Measurements from ENCODE around the gene DHODH.

DHODH gene

GRCh38 chr16:72014675-72015074 is 6.1 kb downstream of the DHODH start:
- Histone ChIP-seq H3K36me3 (ENCODE audit: control insufficient read depth, insufficient read depth, low read length) (peaks cover 60% of the 10 kb centered on the region), H3K9me3 (ENCODE audit: control insufficient read depth, insufficient read depth, low read depth, low read length) (no peaks in the 10 kb centered on the region), H3K27me3 (ENCODE audit: control insufficient read depth, insufficient read depth, low read length) (no peaks in the 10 kb centered on the region), H3K27ac (ENCODE audit: low read depth, low read length) (no peak overlapping the region), H3K9ac (ENCODE audit: low read length) (no peak overlapping the region), H3K4me1 (ENCODE audit: control insufficient read depth, insufficient read depth, low read length) (peaks cover 3% of the 10 kb centered on the region; the same call in 1 of the 2 replicates), H3K4me3 (ENCODE audit: low read depth, low read length) (no peak overlapping the region)

GRCh38 chr16:72015124-72015523 is 6.6 kb downstream of the DHODH start:
- H3K27ac ChIP-seq (ENCODE audit: low read depth, low read length) = no peak overlapping the region
- H3K4me3 ChIP-seq (ENCODE audit: low read depth, low read length) = no peak overlapping the region
- no peaks in the 10 kb centered on the region for H3K27me3 ChIP-seq (ENCODE audit: control insufficient read depth, insufficient read depth, low read length)
- H3K4me1 ChIP-seq (ENCODE audit: control insufficient read depth, insufficient read depth, low read length) = peaks cover 3% of the 10 kb centered on the region; the same call in 1 of the 2 replicates
- H3K9ac ChIP-seq (ENCODE audit: low read length) = no peak overlapping the region
- no peaks in the 10 kb centered on the region for H3K9me3 ChIP-seq (ENCODE audit: control insufficient read depth, insufficient read depth, low read depth, low read length)
- peaks cover 60% of the 10 kb centered on the region for H3K36me3 ChIP-seq (ENCODE audit: control insufficient read depth, insufficient read depth, low read length)

- H3K36me3 ChIP-seq (ENCODE audit: control insufficient read depth, insufficient read depth, low read length) = peaks cover 68% of the 10 kb centered on the region
Measured at GRCh38 chr16:72018470-72018869, 9.9 kb downstream of the DHODH start.

GRCh38 chr16:72021043-72021442 is 12.5 kb downstream of the DHODH start:
- no peaks in the 10 kb centered on the region for H3K4me1 ChIP-seq (ENCODE audit: control insufficient read depth, insufficient read depth, low read length)
- H3K9ac ChIP-seq (ENCODE audit: low read length) = no peak overlapping the region
- no peak overlapping the region for H3K27ac ChIP-seq (ENCODE audit: low read depth, low read length)
- H3K9me3 ChIP-seq (ENCODE audit: control insufficient read depth, insufficient read depth, low read depth, low read length) = no peaks in the 10 kb centered on the region
- H3K36me3 ChIP-seq (ENCODE audit: control insufficient read depth, insufficient read depth, low read length) = peaks cover 73% of the 10 kb centered on the region
- H3K27me3 ChIP-seq (ENCODE audit: control insufficient read depth, insufficient read depth, low read length) = no peaks in the 10 kb centered on the region
- H3K4me3 ChIP-seq (ENCODE audit: low read depth, low read length) = no peak overlapping the region

More at GRCh38 chr16:72018470-72018869, 9.9 kb downstream of the DHODH start:
- Histone ChIP-seq H3K4me3 (ENCODE audit: low read depth, low read length) (no peak overlapping the region), H3K27me3 (ENCODE audit: control insufficient read depth, insufficient read depth, low read length) (no peaks in the 10 kb centered on the region), H3K27ac (ENCODE audit: low read depth, low read length) (no peak overlapping the region), H3K4me1 (ENCODE audit: control insufficient read depth, insufficient read depth, low read length) (no peaks in the 10 kb centered on the region; the same call in 1 of the 2 replicates), H3K9ac (ENCODE audit: low read length) (no peak overlapping the region), H3K9me3 (ENCODE audit: control insufficient read depth, insufficient read depth, low read depth, low read length) (no peaks in the 10 kb centered on the region)

GRCh38 chr16:72022127-72022526 is 13.6 kb downstream of the DHODH start:
- H3K27ac ChIP-seq (ENCODE audit: low read depth, low read length) = no peak overlapping the region
- peaks cover 62% of the 10 kb centered on the region for H3K36me3 ChIP-seq (ENCODE audit: control insufficient read depth, insufficient read depth, low read length)
- H3K9me3 ChIP-seq (ENCODE audit: control insufficient read depth, insufficient read depth, low read depth, low read length) = no peaks in the 10 kb centered on the region
- no peaks in the 10 kb centered on the region for H3K27me3 ChIP-seq (ENCODE audit: control insufficient read depth, insufficient read depth, low read length)
- H3K4me1 ChIP-seq (ENCODE audit: control insufficient read depth, insufficient read depth, low read length) = no peaks in the 10 kb centered on the region
- H3K4me3 ChIP-seq (ENCODE audit: low read depth, low read length) = no peak overlapping the region
- H3K9ac ChIP-seq (ENCODE audit: low read length) = no peak overlapping the region

- H3K4me3 ChIP-seq (ENCODE audit: low read depth, low read length) = no peak overlapping the region
- H3K4me1 ChIP-seq (ENCODE audit: control insufficient read depth, insufficient read depth, low read length) = no peaks in the 10 kb centered on the region
- H3K9me3 ChIP-seq (ENCODE audit: control insufficient read depth, insufficient read depth, low read depth, low read length) = no peaks in the 10 kb centered on the region
- peaks cover 56% of the 10 kb centered on the region for H3K36me3 ChIP-seq (ENCODE audit: control insufficient read depth, insufficient read depth, low read length)
- no peaks in the 10 kb centered on the region for H3K27me3 ChIP-seq (ENCODE audit: control insufficient read depth, insufficient read depth, low read length)
- H3K27ac ChIP-seq (ENCODE audit: low read depth, low read length) = no peak overlapping the region
- no peak overlapping the region for H3K9ac ChIP-seq (ENCODE audit: low read length)
Measured at GRCh38 chr16:72023962-72024361, 15.4 kb downstream of the DHODH start.

- H3K36me3 ChIP-seq (ENCODE audit: control insufficient read depth, insufficient read depth, low read length) = peaks cover 50% of the 10 kb centered on the region
- H3K9me3 ChIP-seq (ENCODE audit: control insufficient read depth, insufficient read depth, low read depth, low read length) = no peaks in the 10 kb centered on the region
- no peak overlapping the region for H3K27ac ChIP-seq (ENCODE audit: low read depth, low read length)
- H3K27me3 ChIP-seq (ENCODE audit: control insufficient read depth, insufficient read depth, low read length) = no peaks in the 10 kb centered on the region
- H3K4me1 ChIP-seq (ENCODE audit: control insufficient read depth, insufficient read depth, low read length) = no peaks in the 10 kb centered on the region
- no peak overlapping the region for H3K4me3 ChIP-seq (ENCODE audit: low read depth, low read length)
- no peak overlapping the region for H3K9ac ChIP-seq (ENCODE audit: low read length)
Measured at GRCh38 chr16:72024862-72025382, 16.4 kb downstream of the DHODH start.

- Histone ChIP-seq H3K36me3 (ENCODE audit: control insufficient read depth, insufficient read depth, low read length) (peaks cover 48% of the 10 kb centered on the region), H3K4me3 (ENCODE audit: low read depth, low read length) (no peak overlapping the region), H3K4me1 (ENCODE audit: control insufficient read depth, insufficient read depth, low read length) (no peaks in the 10 kb centered on the region), H3K27me3 (ENCODE audit: control insufficient read depth, insufficient read depth, low read length) (no peaks in the 10 kb centered on the region), H3K27ac (ENCODE audit: low read depth, low read length) (no peak overlapping the region), H3K9ac (ENCODE audit: low read length) (no peak overlapping the region), H3K9me3 (ENCODE audit: control insufficient read depth, insufficient read depth, low read depth, low read length) (no peaks in the 10 kb centered on the region)
Measured at GRCh38 chr16:72025404-72026114, 17.0 kb downstream of the DHODH start.

GRCh38 chr16:72027669-72028378 is 19.3 kb downstream of the DHODH start:
- Histone ChIP-seq H3K36me3 (ENCODE audit: control insufficient read depth, insufficient read depth, low read length) (peaks cover 31% of the 10 kb centered on the region), H3K4me3 (ENCODE audit: low read depth, low read length) (no peak overlapping the region), H3K27me3 (ENCODE audit: control insufficient read depth, insufficient read depth, low read length) (no peaks in the 10 kb centered on the region), H3K9ac (ENCODE audit: low read length) (no peak overlapping the region), H3K4me1 (ENCODE audit: control insufficient read depth, insufficient read depth, low read length) (peaks cover 11% of the 10 kb centered on the region; the same call in 1 of the 2 replicates), H3K27ac (ENCODE audit: low read depth, low read length) (no peak overlapping the region), H3K9me3 (ENCODE audit: control insufficient read depth, insufficient read depth, low read depth, low read length) (no peaks in the 10 kb centered on the region)

GRCh38 chr16:72029567-72030271 is 21.2 kb downstream of the DHODH start:
- no peak overlapping the region for H3K27ac ChIP-seq (ENCODE audit: low read depth, low read length)
- H3K4me3 ChIP-seq (ENCODE audit: low read depth, low read length) = no peak overlapping the region
- H3K9ac ChIP-seq (ENCODE audit: low read length) = no peak overlapping the region
- H3K36me3 ChIP-seq (ENCODE audit: control insufficient read depth, insufficient read depth, low read length) = peaks cover 14% of the 10 kb centered on the region
- H3K4me1 ChIP-seq (ENCODE audit: control insufficient read depth, insufficient read depth, low read length) = peaks cover 11% of the 10 kb centered on the region; the same call in 1 of the 2 replicates
- no peaks in the 10 kb centered on the region for H3K9me3 ChIP-seq (ENCODE audit: control insufficient read depth, insufficient read depth, low read depth, low read length)
- H3K27me3 ChIP-seq (ENCODE audit: control insufficient read depth, insufficient read depth, low read length) = no peaks in the 10 kb centered on the region

All from HUES6 (cell line).